ENCODE measurements around the gene CGREF1. TPM values are rescaled to one million over a fixed set of nuclear protein-coding genes. Genes with fewer than 3 reads are reported as not detected.
A peak's percentile ranks its signal among the peaks of the same experiment; 100 is the strongest.

The CGREF1 gene
- polyA plus RNA-seq, 1 donor from 2014 or later = 24.5 TPM

DNA sequence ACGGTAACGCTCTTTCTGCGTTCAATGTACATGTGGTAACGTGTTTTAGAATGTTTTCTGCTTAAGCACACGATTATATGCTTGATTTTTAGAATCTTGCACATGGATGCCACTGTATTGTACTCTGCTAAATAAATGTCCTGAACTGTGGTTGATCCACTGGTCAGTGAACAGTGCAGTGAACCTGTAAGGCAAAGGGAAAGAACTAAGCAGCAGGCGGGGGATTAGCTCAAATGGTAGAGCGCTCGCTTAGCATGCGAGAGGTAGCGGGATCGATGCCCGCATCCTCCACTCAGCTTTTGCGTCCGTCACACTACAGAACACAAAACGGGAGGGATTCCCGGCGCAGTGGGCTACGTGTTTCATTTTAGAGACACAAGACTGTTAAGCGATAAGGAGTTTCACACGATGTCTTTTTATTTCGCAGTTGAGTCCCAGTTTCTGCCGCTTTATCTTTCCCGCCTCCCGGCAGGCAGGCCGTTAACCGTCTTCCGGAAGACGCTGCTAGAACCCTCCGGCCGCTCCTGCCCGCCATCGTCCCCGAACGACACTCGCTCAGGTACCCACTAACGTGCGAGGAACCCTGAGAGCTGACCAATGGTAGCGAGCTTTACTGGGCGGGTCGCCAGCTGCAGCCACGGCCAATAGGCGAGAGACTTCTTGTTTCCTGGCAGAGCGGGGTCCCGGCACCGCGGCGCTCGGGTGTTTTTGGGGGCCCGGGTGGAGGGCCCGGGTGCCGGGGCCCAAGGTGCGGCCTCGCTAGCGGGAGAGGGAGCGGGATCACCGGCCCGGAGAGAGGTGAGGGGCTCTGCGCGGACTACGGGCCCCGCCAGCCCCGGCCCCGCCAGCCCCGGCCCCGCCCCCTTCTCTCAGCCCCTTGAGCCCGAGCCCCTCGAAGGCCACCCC lies 67.7 kb downstream of the CGREF1 start, which contains the start of gene AGBL5:
Gene AGBL5, plus strand, starts transcription at position 673 of the 906 bp plus-strand sequence. CDS start 1,291 bp downstream, outside the sequence.
- Histone ChIP-seq H2AFZ (ENCODE audit: low read depth, low read length) (peak within 1 kb of the TSS; percentile 75), H3K36me3 (ENCODE audit: insufficient read depth, low read length) (no peaks in the 10 kb centered on the region)
- TF ChIP-seq MXI1 (conservative IDR thresholded peaks at IDR 0.05; ENCODE audit: poor library complexity, severe bottlenecking) (peak; percentile 66), REST (IDR thresholded peaks at IDR 0.05; ENCODE audit: borderline replicate concordance) (peak; percentile 91), RAD21 (conservative IDR thresholded peaks at IDR 0.05) (peak; percentile 31), POLR2AphosphoS5 (IDR thresholded peaks at IDR 0.05) (peak; percentile 97), EP300 (conservative IDR thresholded peaks at IDR 0.05; ENCODE audit: poor library complexity, severe bottlenecking) (no peak), SMC3 (conservative IDR thresholded peaks at IDR 0.05; ENCODE audit: poor library complexity) (peak; percentile 41), EZH2 (IDR thresholded peaks at IDR 0.05; ENCODE audit: borderline replicate concordance, insufficient read depth, low read length, poor library complexity, severe bottlenecking) (no peak), CTCF (IDR thresholded peaks at IDR 0.05; ENCODE audit: poor library complexity, severe bottlenecking) (no peak), TAF1 (IDR thresholded peaks at IDR 0.05; ENCODE audit: low read depth) (peak; percentile 82)

More for the DNA sequence above, 67.7 kb downstream of the CGREF1 start, which contains the start of gene AGBL5:
- H3F3A ChIP-seq (ENCODE audit: insufficient read depth, low read length, poor library complexity, severe bottlenecking) = peaks cover 6% of the 10 kb centered on the region
- H3K4me2 ChIP-seq (ENCODE audit: low read length) = peak within 1 kb of the TSS; percentile 74
- H3K4me3 ChIP-seq (ENCODE audit: low read length) = peak within 1 kb of the TSS; percentile 89
- H3K79me2 ChIP-seq (replicated peaks; ENCODE audit: insufficient read depth, low read length) = peaks cover 7% of the 10 kb centered on the region
- peak within 1 kb of the TSS; percentile 92 for H3K9ac ChIP-seq (ENCODE audit: low read length)
- no peaks in the 10 kb centered on the region for H3K9me2 ChIP-seq (ENCODE audit: insufficient read depth, low read length)
- H3K27me3 ChIP-seq (ENCODE audit: insufficient read depth, low read depth, low read length) = no peaks in the 10 kb centered on the region
- H4K20me1 ChIP-seq (ENCODE audit: insufficient read depth) = no peaks in the 10 kb centered on the region
- H3K9me3 ChIP-seq (ENCODE audit: low read length) = no peaks in the 10 kb centered on the region
- H3K27ac ChIP-seq (ENCODE audit: low read length) = peak within 1 kb of the TSS; percentile 90

Other genes starting within 250 kb of the CGREF1 start
- gene MAPRE3, start 148.5 kb downstream of the CGREF1 start, polyA plus RNA-seq = 69.2 and 87.1 TPM in 2 replicates
- 10.3 and 14.9 TPM in 2 replicates for gene TMEM214, start 86.2 kb downstream of the CGREF1 start, polyA plus RNA-seq
- gene AGBL5, start 67.5 kb downstream of the CGREF1 start, polyA plus RNA-seq = 34.3 and 39.1 TPM in 2 replicates
- 263 and 292 TPM in 2 replicates for gene OST4, start 47.5 kb downstream of the CGREF1 start, polyA plus RNA-seq
- 1.3 and 2.2 TPM in 2 replicates for gene EMILIN1, start 40.5 kb downstream of the CGREF1 start, polyA plus RNA-seq
- 3.1 and 4.1 TPM in 2 replicates for gene KHK, start 32.4 kb downstream of the CGREF1 start, polyA plus RNA-seq
- not detected in 2 replicates for gene ABHD1, start 4.7 kb upstream of the CGREF1 start, polyA plus RNA-seq
- 121 and 123 TPM in 2 replicates for gene PREB, start 15.5 kb upstream of the CGREF1 start, polyA plus RNA-seq
- not detected in 2 replicates for gene PRR30, start 20.3 kb upstream of the CGREF1 start, polyA plus RNA-seq
- gene TCF23, start 29.9 kb upstream of the CGREF1 start, polyA plus RNA-seq = not detected in 2 replicates
- 94.3 and 121 TPM in 2 replicates for gene ATRAID, start 92.9 kb upstream of the CGREF1 start, polyA plus RNA-seq
- gene SLC5A6, start 93.1 kb upstream of the CGREF1 start, polyA plus RNA-seq = 64.3 and 98.4 TPM in 2 replicates
- 14.2 and 22.8 TPM in 2 replicates for gene CAD, start 98.2 kb upstream of the CGREF1 start, polyA plus RNA-seq
- gene SLC30A3, start 143.9 kb upstream of the CGREF1 start, polyA plus RNA-seq = not detected in 2 replicates
- gene DNAJC5G, start 156.3 kb upstream of the CGREF1 start, polyA plus RNA-seq = not detected in 2 replicates
- gene TRIM54, start 163.3 kb upstream of the CGREF1 start, polyA plus RNA-seq = 0.28 TPM in 1 of 2 replicates, not detected in the other
- 3.1 and 9.0 TPM in 2 replicates for gene UCN, start 189.3 kb upstream of the CGREF1 start, polyA plus RNA-seq
- gene MPV17, start 204.0 kb upstream of the CGREF1 start, polyA plus RNA-seq = 79.6 and 104 TPM in 2 replicates
- gene GTF3C2, start 237.6 kb upstream of the CGREF1 start, polyA plus RNA-seq = 27.8 and 37.2 TPM in 2 replicates